Activated naive CD4-positive, alpha-beta T cell treated with anti-CD3 and anti-CD28 coated beads, Interleukin-2, amount 50 U/mL, for 72 hours (primary cell): Measurements from ENCODE around the gene MIER2. TPM values are rescaled to one million over a fixed set of nuclear protein-coding genes. Genes with fewer than 3 reads are reported as not detected.
"Not testable (repeated sequence)": the region's sequence is repeated elsewhere in the genome, so short reads cannot be mapped to it uniquely, and the experiment has no call there.

ENCODE experiments used
- ATAC-seq, 2 donors: fragments of 150-1000 bp; cut with Tn5 transposase; 2 replicates each; pipeline ENCODE4 v1.10.0; 2021; ENCODE audit warnings: mild to moderate bottlenecking in 2 of 2, moderate library complexity in 2 of 2
- DNase-seq, 2 donors: peaks; one replicate each; pipeline ENCODE4 v3.0.0; 2021 to 2022; ENCODE audit warnings: low spot score in 2 of 2
- H3K27ac Mint-ChIP-seq, 2 donors: one replicate each; pipeline ENCODE4 v1.8.0; 2022; ENCODE audit warnings: mild to moderate bottlenecking in 2 of 2, mixed read lengths in 2 of 2
- H3K36me3 Mint-ChIP-seq, 2 donors: one replicate each; pipeline ENCODE4 v1.8.0; 2022; ENCODE audit warnings: mixed read lengths in 2 of 2
- H3K9me3 Mint-ChIP-seq, 2 donors: one replicate each; pipeline ENCODE4 v1.8.0; 2022; ENCODE audit warnings: mixed read lengths in 2 of 2
- total RNA-seq, 2 donors: library from RNA; stranded (reverse); gene quantifications; one replicate each; pipeline ENCODE4 v1.2.3, GENCODE V29; 2022

Gene MIER2
- total RNA-seq = 10 to 100 TPM; 22.8 to 34.3 TPM

- peaks cover 7 to 9% of the 10 kb centered on the region in 2 donors for H3K9me3 Mint-ChIP-seq
- peak within 1 kb of the TSS; percentile 75 to 81 for H3K27ac Mint-ChIP-seq
- DNase-seq = peak; percentile 97 to 99
- peaks cover 20 to 28% of the 10 kb centered on the region in 2 donors for H3K36me3 Mint-ChIP-seq
- ATAC-seq = peak; percentile 98
Measured at GRCh38 chr19:344625-345319, at the start of gene MIER2. TSS of gene MIER2 (minus strand) at chr19:344796. CDS start at chr19:344782, 14 bp downstream.

- peak overlapping the region in 1 of 2 donors; percentile 81 for H3K27ac Mint-ChIP-seq
- not testable (repeated sequence) for DNase-seq, ATAC-seq, H3K36me3 Mint-ChIP-seq
- H3K9me3 Mint-ChIP-seq = peaks cover 14 to 16% of the 10 kb centered on the region in 2 donors
Measured at GRCh38 chr19:393560-393959, 49.0 kb upstream of the MIER2 start.

- peaks cover 14 to 16% of the 10 kb centered on the region in 2 donors for H3K9me3 Mint-ChIP-seq
- DNase-seq = no peak
- no peak for ATAC-seq
- H3K27ac Mint-ChIP-seq = peak overlapping the region; percentile 52 to 56
- peaks cover 0 to 9% of the 10 kb centered on the region in 2 donors for H3K36me3 Mint-ChIP-seq
Measured at GRCh38 chr19:392375-392970, 47.9 kb upstream of the MIER2 start.

- ATAC-seq = no peak
- DNase-seq = peak in 1 of 2 donors; percentile 41
- peak overlapping the region; percentile 53 to 56 for H3K27ac Mint-ChIP-seq
- H3K9me3 Mint-ChIP-seq = peaks cover 14 to 16% of the 10 kb centered on the region in 2 donors
- peaks cover 0 to 9% of the 10 kb centered on the region in 2 donors for H3K36me3 Mint-ChIP-seq
Measured at GRCh38 chr19:391726-392374, 47.3 kb upstream of the MIER2 start.

GRCh38 chr19:391207-391557 lies 46.6 kb upstream of the MIER2 start:
- Mint-ChIP-seq H3K36me3 (peaks cover 0 to 9% of the 10 kb centered on the region in 2 donors), H3K27ac (no peak overlapping the region), H3K9me3 (peaks cover 14 to 16% of the 10 kb centered on the region in 2 donors)
- ATAC-seq = peak in 1 of 2 donors; percentile 57
- DNase-seq = no peak

- H3K9me3 Mint-ChIP-seq = peaks cover 10 to 13% of the 10 kb centered on the region in 2 donors
- peak in 1 of 2 donors; percentile 45 for DNase-seq
- ATAC-seq = peak in 1 of 2 donors; percentile 26
Measured at GRCh38 chr19:390386-391206, 46.0 kb upstream of the MIER2 start.

GRCh38 chr19:389935-390289 lies 45.3 kb upstream of the MIER2 start:
- Mint-ChIP-seq H3K9me3 (peaks cover 7 to 10% of the 10 kb centered on the region in 2 donors), H3K27ac (no peak overlapping the region), H3K36me3 (peaks cover 0 to 9% of the 10 kb centered on the region in 2 donors)
- DNase-seq (peak in 1 of 2 donors; percentile 13), ATAC-seq (no peak)

More at GRCh38 chr19:390386-391206, 46.0 kb upstream of the MIER2 start:
- no peak overlapping the region for H3K27ac Mint-ChIP-seq
- peaks cover 0 to 9% of the 10 kb centered on the region in 2 donors for H3K36me3 Mint-ChIP-seq

GRCh38 chr19:389255-389934 lies 44.8 kb upstream of the MIER2 start:
- DNase-seq (peak in 1 of 2 donors; percentile 28), ATAC-seq (no peak)
- peaks cover 0 to 9% of the 10 kb centered on the region in 2 donors for H3K36me3 Mint-ChIP-seq
- peaks cover 7 to 10% of the 10 kb centered on the region in 2 donors for H3K9me3 Mint-ChIP-seq
- no peak overlapping the region for H3K27ac Mint-ChIP-seq

- Mint-ChIP-seq H3K27ac (no peak overlapping the region), H3K9me3 (peaks cover 7 to 10% of the 10 kb centered on the region in 2 donors), H3K36me3 (peaks cover 0 to 10% of the 10 kb centered on the region in 2 donors)
- ATAC-seq (no peak), DNase-seq (peak in 1 of 2 donors; percentile 26)
Measured at GRCh38 chr19:388691-389090, 44.1 kb upstream of the MIER2 start.

- no peak for ATAC-seq
- peaks cover 0 to 6% of the 10 kb centered on the region in 2 donors for H3K9me3 Mint-ChIP-seq
- H3K27ac Mint-ChIP-seq = no peak overlapping the region
- no peak for DNase-seq
- peaks cover 0 to 10% of the 10 kb centered on the region in 2 donors for H3K36me3 Mint-ChIP-seq
Measured at GRCh38 chr19:387777-388176, 43.2 kb upstream of the MIER2 start.

- H3K27ac Mint-ChIP-seq, H3K9me3 Mint-ChIP-seq, ATAC-seq, DNase-seq: not testable (repeated sequence)
- H3K36me3 Mint-ChIP-seq = peaks cover 0 to 12% of the 10 kb centered on the region in 2 donors
Measured at GRCh38 chr19:386632-387301, 42.2 kb upstream of the MIER2 start.

GRCh38 chr19:386189-386588 lies 41.6 kb upstream of the MIER2 start:
- not testable (repeated sequence) for H3K27ac Mint-ChIP-seq, H3K9me3 Mint-ChIP-seq, DNase-seq, ATAC-seq
- peaks cover 0 to 12% of the 10 kb centered on the region in 2 donors for H3K36me3 Mint-ChIP-seq

GRCh38 chr19:384799-385169 lies 40.2 kb upstream of the MIER2 start:
- peaks cover 0 to 12% of the 10 kb centered on the region in 2 donors for H3K36me3 Mint-ChIP-seq
- H3K9me3 Mint-ChIP-seq = peaks cover 0 to 4% of the 10 kb centered on the region in 2 donors
- H3K27ac Mint-ChIP-seq = no peak overlapping the region
- ATAC-seq (no peak), DNase-seq (peak in 1 of 2 donors; percentile 23)

GRCh38 chr19:383922-384798 lies 39.6 kb upstream of the MIER2 start:
- H3K9me3 Mint-ChIP-seq = peaks cover 0 to 4% of the 10 kb centered on the region in 2 donors
- H3K27ac Mint-ChIP-seq = no peak overlapping the region
- peak in 1 of 2 donors; percentile 49 for DNase-seq
- H3K36me3 Mint-ChIP-seq = peaks cover 0 to 12% of the 10 kb centered on the region in 2 donors
- ATAC-seq = no peak
